GM21360 (cell line): ENCODE measurements around the gene NEK10.
A peak's percentile ranks its signal among the peaks of the same experiment; 100 is the strongest.

Source experiments
- ATAC-seq: cut with Tn5 transposase; IDR thresholded peaks from one replicate; pipeline ENCODE4 v1.9.1; 2021; ENCODE audit warnings: mild to moderate bottlenecking, moderate library complexity; ENCODE audit not compliant: unreplicated experiment

NEK10 gene

DNA sequence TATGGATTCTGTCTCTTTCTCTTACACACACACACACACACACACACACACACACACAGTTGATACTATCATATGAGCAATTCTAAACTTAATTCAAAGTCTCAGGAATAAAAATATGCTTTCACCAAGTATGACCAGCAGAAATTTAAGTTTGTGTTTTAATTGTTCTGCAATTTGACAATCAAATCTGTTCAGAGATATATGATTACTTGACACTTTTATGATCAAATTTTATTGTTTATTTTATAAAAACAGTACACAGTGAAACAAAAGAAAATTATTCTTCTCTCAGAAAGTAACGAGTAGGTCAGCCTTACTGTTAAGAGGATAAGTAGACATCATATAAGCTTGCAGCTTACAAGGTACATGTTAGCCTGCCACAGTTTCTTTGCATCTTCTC is 114.3 kb downstream of the NEK10 start:
- no peak for ATAC-seq

DNA sequence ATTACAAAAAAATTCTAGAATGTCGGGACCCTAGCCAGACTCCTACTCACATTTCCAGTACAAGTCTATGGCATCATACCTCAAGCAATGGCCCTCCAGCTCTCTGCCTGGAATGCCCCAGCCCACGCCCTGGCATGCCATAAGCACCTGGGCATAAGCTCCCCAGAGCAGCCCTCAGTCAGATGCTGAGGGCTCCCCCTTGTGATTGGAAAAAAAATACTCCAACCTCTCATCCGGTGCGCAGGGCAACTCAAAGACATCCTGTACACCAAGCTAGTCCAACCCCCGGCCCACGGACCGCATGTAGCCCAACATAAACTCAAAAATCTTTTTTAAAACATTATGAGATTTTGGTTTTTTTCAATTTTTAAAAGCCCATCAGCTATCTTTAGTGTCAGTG is 115.4 kb downstream of the NEK10 start:
- ATAC-seq: peak; percentile 94

DNA sequence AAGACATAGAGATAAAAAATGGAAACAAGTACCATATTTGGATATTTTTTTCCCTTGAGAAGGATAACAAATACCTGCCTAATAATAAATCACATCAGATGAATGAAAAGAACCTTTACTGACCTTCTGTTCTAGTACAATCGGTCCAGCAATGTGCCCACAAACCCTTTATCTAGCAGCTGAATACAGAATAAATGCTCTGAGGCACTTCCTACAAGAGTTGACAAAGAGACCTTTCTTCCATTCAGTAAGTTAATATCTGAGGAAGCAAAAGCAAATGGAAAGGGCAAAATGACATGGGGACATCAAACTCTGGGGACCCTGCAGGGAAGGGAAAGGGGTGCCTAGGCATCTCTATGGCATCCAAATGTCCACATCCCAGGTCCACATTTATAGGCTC is 115.8 kb downstream of the NEK10 start:
- no peak for ATAC-seq

DNA sequence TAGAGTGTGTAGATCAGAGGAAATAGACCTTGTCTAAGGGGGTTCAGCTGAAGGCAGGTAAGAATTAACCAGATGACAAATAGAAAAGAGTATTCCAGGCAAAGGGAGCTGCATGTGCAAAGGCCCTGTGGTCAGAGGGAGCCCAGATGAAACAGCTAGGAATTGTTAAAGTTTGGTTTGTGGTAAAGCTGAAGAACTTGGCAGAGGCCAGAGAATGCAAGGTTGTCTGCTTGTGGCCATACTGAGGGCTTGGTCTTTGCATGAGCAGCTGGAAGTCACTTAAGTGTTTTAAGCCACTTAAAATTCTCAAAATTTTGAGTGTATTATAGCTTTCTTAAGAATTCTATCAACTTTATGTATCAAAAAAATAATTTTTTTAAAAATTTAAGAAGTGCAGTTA is 116.5 kb downstream of the NEK10 start:
- no peak for ATAC-seq

DNA sequence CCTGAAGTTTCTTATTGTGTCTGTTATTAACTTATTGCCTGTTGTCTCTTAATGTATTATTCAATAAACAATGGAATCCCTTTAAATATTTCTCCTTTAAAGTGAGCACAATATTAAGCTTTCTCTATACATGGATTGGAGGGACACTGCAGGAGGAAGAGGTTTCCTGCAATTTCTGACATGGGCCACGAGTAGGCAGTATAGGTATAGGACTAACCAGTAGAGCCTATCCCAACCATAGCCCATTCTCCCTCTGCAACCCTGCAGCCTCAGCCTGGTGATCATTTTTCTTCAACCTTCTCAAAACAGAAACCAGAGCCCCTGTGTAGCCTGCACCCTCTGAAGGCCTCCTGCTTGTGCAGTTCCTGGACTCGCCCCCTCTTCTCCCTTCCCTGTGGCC is 124.8 kb downstream of the NEK10 start:
- ATAC-seq: no peak

DNA sequence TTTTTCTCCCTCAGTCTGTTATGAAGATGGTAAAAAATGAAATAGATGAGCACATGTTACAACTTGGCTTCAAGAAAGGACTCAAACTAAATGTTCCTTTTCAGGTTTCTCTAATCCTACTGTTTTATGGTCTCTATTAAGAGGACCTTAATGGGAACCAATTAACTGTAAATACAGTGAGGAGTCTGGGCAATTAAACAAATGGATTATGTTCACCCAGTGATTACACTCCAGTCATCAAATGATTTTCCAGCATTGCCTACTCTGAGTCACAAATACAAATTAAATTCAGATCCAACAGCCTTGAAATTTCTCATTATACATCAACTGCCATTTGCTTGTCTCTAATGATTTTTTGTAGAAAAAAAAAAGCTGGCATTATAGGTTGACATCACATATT is 129.2 kb downstream of the NEK10 start:
- ATAC-seq: no peak

DNA sequence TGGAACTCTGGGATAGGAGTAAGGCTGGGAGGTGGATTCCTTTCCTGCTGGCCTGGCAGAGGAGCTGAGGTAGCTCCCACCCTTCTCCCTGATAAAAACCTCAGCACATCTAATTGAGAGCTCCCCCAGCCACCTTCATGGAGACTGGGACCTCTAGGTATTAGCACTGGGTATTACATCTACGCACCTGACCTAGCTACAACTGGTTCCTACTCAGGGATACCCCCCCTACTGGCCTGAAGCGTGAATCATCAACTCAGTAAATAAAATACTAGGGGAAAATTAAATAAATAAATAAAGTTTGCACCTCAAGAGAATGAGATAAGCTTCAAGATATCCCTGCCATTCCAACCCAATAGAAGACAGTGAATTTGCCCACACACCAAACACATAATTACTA is 140.4 kb downstream of the NEK10 start:
- peak; percentile 82 for ATAC-seq

DNA sequence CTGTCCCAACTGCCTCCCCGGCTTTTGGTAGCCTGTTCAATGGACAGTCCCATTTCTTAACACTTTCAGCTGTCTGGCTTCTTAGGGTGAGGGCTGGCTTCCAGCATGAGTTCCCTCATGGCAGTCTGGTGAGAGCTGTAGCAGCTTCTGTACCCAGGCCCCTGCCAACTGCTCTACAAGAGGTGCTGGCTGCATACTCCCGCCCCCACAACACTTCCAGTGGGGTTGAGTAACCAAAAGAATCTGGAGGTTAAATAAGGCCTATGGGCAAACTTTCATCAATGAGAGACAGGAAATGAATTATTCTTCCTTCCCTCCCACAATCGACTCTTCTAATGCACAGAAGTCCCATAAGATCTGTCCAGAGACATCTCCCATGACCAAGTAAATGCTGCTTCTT is 145.0 kb downstream of the NEK10 start:
- ATAC-seq: no peak

DNA sequence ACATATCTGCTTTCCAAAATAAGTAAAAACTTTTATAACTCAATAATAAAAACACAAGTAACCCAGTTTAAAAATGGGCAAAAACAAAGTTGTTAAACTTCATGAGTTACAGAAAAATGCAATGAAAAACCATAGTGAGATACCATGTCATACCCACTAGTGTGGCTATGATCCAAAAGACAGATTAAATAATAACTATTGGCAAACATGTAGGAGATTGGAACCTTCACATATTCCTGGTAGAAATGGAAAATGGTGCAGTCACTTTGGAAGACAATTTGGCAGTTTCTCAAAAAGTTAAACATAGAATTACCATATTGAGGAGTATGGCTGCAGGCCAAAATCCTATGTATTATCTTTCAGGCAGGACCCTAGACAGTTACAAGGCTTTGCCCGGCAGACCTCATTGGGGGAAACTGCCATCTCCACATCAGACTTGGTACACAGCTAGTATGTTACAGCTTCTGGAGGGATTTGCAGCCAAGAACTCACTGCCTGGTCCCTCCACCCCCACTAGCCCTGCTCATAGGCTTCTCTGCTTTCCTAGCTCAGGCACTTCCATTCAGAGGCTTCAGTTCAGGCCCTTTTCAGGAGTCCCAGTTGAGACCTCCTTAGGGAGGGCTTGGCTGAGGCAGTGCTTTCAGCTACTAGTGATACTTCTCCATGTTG is 147.8 kb downstream of the NEK10 start:
- ATAC-seq: no peak

DNA sequence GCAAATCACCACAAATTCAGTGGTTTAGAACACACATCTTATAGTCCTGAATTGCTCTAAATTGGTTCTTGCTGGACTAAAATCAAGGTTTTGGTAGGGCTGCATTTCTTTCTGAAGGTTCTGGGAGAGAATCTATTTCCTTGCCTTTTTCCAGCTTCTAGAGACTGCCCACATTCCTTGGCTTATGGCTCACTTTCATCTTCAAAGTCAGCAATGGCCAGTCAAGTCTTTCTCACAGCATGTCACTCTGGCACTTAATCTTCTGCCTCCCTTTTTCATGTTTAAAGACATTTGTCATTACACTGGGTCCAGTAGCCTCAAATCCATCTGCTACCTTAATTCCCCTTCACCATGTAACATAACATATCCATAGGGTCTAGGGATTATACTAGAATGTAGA is 149.0 kb downstream of the NEK10 start:
- no peak for ATAC-seq

DNA sequence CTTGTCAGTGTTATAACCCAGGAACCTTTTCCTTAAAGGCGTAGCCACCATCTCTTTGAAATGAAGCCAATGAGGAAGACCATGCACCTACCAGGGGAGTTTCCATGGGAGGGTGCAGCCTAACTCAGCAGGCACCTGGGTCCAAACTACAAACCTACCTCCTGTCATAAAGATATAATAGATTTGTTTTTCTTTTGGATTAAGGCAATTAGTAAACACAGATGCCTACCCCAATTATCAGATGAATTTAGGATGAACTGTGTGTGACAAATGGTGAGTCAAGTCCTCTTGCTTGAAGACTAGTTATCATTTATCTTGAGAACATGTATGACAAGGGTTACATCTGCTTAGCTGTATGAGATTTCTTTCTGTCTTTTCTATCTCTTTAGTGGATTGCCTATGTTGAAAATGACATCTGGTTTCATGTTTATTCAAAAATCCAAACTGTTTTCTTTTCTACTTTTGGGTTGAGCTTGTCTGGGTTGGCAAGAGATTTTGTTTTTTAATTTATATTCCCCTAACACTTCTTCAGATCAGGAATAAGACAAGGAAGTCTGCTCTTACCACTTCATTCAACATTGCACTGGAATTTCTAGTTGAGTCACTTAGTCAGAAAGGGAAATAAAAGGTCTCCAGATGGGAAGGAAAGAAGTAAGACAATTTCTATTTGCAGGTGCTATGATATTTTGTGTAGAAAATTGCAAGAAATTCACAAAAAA is 149.9 kb downstream of the NEK10 start:
- no peak for ATAC-seq

DNA sequence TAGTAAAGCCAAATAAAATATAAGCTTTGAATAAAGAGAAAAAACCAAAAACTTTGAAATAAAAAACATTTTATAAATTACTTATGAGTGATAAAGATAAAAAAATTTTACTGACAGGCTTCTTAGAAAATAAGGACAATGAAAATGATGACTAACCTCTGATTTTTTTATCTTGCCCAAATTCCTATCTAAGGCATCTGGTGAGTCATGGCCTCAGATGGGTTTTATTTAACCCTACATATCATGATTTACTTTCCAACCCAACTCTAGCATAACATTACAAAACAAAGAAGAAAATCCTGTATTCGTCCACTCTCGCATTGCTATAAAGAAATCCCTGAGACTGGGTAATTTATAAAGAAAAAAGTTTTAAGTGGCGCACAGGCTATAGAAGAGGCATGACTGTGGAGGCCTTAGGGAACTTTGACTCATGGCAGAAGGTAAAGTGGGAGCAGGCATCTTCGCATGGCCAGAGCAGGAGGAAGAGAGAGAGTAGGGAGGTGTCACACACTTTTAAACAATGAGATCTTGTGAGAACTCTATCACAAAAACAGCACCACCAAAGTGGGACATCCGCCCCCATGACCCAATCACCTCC is 152.1 kb downstream of the NEK10 start:
- no peak for ATAC-seq

DNA sequence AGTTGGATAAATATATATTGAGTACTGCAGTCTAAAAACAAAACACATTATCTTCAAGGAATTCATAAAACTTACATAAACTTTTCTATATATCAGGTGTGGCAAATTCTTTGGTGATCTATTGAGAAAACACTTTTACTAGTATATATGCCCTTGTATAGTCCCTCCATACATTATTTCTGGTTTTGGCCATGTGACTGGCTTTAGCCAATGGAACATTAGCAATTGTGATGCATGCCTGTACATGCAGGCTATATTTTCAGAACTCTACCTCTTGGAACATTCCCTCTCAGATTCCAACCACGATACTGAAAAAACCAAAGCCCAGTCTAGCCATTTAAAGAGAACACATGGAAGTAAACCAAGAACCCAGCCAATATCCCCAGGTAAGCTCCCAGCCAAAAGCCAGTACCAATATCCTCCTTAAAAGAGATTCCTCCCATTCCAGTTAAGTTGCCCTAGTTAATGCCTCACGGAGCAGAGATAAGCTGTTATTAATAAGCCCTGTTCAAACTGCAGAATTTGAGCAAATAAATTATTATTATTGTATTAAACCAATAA is 152.8 kb downstream of the NEK10 start:
- ATAC-seq: no peak

DNA sequence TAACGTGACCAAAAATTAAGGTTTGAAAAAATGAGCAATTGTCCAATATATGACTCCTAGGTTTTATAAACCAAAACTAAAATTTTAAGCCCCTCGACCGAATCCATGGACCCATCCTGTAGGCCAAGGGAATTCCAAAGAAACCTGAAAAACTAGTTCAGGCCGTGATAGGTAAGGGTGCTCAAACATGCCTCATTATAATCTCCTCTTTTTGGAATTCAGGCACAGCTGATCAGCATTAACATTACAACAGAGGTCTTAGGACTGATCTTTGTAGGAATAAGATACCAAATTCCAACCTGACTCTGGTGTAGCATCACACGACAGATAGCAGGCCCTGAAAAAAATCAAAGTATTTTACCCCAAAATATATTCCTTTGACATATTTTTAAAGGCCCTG is 155.7 kb downstream of the NEK10 start:
- ATAC-seq: no peak

DNA sequence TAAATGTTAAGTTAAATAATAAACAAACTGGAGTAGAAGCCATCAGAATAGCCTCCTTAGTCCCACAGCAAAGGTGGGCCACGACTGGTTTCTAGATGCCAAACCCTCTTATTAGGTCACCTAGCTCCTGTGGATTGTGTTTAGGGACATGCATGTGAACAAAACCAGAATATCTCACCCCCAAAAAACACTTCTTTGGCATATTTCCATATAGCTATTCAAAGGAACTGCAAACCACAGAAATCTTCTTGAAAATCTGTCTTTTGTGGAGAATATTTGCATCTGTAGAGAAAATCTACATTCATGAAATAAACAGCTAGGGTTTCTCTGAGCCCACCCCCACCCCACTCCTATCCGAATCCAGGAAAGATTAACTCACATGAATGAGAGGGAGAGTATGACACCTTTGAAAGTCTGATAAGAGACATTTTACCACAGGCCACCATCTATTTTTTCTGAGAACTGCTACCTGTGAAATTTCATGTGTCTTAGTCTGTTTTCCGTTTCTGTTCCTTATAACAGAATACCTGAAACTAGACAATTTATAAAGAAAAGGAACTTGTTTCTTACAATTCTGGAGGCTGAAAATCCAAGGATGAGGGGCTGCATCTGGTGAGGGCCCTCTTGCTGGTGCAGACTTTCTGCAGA is 159.4 kb downstream of the NEK10 start:
- ATAC-seq: peak; percentile 68

DNA sequence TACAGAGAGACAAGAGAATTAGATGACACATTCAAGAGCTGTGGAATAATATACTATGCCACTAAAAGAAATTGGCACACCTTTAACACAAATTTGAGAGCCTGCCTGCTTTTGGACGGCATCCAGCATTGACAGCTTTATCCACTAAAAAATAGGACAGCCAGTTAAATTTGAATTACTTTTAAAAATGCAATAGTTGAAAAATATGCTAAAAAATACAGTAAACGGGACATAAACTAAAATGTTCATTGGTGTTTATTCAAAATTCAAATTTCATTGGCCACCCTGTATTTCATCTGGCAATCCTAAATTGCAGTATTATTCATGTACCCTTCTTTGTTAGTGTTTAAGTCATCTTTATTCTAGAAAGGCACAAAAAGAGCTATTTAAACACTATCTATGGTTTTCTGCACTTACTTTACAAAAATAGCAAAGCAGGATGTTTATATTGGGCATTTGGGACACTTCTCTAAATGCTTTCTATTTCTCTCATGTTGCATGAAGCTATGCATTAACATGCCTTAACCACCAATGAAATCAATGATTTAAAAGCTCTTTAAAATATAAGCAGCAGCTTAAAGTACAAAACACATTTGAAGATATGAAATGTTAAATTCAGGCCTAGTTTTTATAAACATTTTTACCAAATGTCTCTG is 160.1 kb downstream of the NEK10 start:
- no peak for ATAC-seq

DNA sequence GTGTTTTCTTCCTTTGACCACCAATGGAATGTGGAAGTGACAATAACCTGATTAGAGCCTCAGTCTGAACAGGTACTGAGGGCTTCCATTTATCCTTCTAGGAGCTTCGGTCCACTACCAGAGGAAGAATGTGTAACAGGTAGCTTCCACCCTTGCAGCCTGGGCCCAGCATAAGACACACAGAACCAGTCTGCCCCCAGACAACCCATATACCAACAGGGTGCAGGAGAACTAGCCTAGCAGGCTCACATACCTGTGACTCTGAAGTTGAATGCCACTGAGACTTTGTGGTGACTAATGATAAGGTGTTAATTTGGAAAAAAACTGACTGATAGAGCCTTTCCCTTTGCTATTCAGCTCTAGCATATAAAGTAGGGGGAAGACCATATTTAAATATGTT is 166.2 kb downstream of the NEK10 start:
- no peak for ATAC-seq

DNA sequence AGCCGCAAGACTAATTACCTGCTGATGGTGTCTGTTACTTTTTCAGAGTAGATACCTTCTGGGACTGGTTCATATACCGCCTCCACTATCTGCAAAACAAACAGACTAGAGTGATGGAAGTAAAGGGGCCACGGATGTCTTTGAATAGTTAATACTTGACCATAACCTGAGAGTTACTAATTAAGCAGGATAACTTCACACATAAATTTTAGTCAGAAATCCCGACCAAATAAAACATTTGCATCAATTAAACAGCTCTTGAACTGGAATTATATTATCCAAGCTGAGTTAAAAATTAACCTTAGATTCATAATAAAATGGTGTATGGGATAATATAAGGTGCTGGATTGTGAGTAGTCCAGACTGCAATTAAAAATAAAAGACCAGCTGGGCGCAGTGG is 167.7 kb downstream of the NEK10 start:
- ATAC-seq: no peak

DNA sequence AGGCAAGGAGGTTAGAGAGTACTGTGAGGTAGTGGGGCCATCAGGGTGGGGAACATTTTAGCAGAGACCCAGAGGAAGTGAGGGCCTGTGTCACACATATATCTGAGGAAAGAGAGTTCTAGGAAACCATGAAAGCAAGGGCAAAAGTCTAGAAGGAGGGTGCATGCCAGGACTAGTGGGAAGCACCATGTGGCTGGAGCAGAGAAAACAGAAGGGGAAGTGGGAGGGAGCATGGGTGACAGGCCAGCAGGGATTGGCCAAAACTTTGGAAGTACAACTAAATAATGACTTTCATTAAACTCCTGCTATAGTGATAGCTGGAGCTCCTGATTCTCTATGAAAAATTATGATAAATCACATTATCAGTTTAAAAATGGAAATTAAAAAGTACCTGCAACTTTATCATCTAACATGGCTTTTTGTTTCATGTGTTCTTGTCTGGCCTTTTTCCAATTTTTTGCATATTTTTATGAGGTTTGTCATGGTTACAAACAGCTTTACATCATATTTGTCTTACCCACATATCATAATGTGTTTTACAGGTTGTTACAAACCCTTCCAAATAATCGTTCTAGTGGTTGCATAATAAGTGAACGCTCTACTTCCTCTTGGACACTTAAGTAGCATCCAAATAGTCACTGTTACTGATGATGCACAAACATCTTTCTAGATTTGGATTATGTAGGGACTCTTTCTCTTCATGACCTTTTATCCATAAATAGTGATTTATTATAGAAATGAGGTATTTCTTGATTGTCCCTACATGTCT is 168.3 kb downstream of the NEK10 start:
- no peak for ATAC-seq

DNA sequence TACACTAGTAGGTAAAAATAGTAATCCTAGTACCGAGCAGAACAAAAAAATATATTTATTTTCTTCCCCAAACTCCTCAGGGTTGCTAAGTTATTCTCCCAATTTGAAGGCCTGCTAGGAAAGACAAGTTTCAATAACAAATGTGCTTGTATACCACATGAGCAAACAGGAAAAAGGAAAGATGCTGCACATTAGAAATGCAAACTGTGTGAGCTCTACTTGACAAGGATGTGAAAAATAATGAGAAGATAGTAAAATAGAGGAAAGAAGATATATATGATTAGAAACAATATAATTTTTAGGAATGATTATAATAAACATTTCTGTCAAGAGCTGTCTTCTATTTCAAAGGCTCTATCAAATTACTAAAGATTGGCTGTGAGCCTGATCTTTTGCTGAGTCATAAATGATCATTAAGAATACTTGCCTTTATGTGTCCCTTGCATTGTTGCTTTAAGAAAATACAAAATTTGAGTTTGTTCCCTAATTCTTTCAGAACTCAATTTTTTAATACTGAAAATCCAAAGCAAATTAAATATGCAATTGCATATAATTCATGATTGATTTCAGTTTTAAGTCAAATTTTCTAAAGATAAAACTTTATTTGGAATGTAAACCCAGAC is 174.2 kb downstream of the NEK10 start:
- ATAC-seq: no peak
